WERI-Rb-1 (cell line): ENCODE measurements around the gene TTC12.

Experiments
- DNase-seq: peaks from one replicate; pipeline ENCODE4 v3.0.0-alpha.2; 2020
- H3K27ac ChIP-seq: fragments of 250-450 bp; sonication (Bioruptor Pico); 2 replicates; pipeline ENCODE4 v1.5.1; 2020; ENCODE audit warnings: mild to moderate bottlenecking, moderate library complexity
- H3K27me3 ChIP-seq: fragments of 250-450 bp; sonication (Bioruptor Pico); 2 replicates; pipeline ENCODE4 v1.5.1; 2021; ENCODE audit warnings: mild to moderate bottlenecking, low read depth, moderate library complexity; ENCODE audit not compliant: insufficient read depth, severe bottlenecking
- H3K36me3 ChIP-seq: fragments of 250-450 bp; sonication (Bioruptor Pico); 2 replicates; pipeline ENCODE4 v1.5.1; 2020; ENCODE audit warnings: mild to moderate bottlenecking, moderate library complexity
- H3K4me3 ChIP-seq: 2 replicates; pipeline ENCODE4 v1.5.1; 2011; ENCODE audit warnings: low read depth, mild to moderate bottlenecking, control low read depth, low read length
- H3K9me3 ChIP-seq: fragments of 250-450 bp; sonication (Bioruptor Pico); 2 replicates; pipeline ENCODE4 v1.5.1; 2021; ENCODE audit warnings: mild to moderate bottlenecking, moderate library complexity; ENCODE audit not compliant: severe bottlenecking
- TF ChIP-seq, protein P1 (sequence below): IDR thresholded peaks from 2 replicates; pipeline ENCODE4 v1.5.1; 2011; ENCODE audit warnings: low read depth, mild to moderate bottlenecking, control low read depth, inconsistent platforms, low read length

TTC12 gene

DNA sequence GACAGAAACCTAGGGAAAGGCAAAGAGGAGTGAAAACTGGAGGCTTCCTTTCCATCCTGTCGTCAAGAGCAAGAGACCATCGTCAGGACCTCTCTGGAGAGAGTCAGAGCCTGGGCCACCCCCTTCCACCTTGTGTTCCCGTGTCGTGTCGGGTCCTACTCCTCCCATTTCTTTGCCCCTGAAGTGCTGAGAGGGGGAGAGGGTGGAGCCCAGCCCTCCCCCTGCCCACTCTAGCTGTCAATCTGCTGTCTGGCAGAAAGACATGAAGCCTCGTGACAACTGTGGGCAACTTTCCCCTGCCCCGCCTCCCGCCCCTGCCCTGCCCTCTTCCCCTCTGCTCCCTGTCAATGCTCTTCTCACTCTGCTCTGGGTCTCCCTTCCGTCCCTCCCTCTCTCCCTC is 93.8 kb downstream of the TTC12 start:
- Histone ChIP-seq H3K27ac (no peak overlapping the region), H3K27me3 (no peaks in the 10 kb centered on the region), H3K36me3 (no peaks in the 10 kb centered on the region), H3K4me3 (no peak overlapping the region), H3K9me3 (no peaks in the 10 kb centered on the region)
- TF ChIP-seq, protein P1, sequence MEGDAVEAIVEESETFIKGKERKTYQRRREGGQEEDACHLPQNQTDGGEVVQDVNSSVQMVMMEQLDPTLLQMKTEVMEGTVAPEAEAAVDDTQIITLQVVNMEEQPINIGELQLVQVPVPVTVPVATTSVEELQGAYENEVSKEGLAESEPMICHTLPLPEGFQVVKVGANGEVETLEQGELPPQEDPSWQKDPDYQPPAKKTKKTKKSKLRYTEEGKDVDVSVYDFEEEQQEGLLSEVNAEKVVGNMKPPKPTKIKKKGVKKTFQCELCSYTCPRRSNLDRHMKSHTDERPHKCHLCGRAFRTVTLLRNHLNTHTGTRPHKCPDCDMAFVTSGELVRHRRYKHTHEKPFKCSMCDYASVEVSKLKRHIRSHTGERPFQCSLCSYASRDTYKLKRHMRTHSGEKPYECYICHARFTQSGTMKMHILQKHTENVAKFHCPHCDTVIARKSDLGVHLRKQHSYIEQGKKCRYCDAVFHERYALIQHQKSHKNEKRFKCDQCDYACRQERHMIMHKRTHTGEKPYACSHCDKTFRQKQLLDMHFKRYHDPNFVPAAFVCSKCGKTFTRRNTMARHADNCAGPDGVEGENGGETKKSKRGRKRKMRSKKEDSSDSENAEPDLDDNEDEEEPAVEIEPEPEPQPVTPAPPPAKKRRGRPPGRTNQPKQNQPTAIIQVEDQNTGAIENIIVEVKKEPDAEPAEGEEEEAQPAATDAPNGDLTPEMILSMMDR = no peak
- DNase-seq = no peak

DNA sequence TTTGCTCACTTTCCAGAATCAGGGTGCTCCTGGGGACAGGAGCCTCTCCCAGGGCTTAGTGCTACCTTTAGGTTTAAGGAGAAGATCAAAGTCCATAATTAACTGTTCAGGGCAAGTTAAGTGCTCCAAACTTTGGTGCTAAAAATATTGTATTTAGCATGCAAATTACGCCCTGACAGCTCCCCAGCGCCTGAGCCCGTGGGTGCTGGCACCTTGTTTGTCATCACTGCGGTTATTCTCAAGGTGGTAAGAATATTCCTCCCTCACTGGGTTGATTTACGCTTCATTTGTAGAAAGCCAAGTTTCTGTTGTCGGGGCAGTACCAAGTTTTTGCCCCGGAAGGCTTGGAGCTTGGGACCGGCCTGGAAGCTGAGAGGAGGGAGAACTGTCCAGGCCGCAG is 94.5 kb downstream of the TTC12 start:
- Histone ChIP-seq H3K27me3 (no peaks in the 10 kb centered on the region), H3K36me3 (no peaks in the 10 kb centered on the region), H3K27ac (no peak overlapping the region), H3K4me3 (no peak overlapping the region), H3K9me3 (no peaks in the 10 kb centered on the region)
- TF ChIP-seq, protein P1 = no peak
- DNase-seq = no peak

DNA sequence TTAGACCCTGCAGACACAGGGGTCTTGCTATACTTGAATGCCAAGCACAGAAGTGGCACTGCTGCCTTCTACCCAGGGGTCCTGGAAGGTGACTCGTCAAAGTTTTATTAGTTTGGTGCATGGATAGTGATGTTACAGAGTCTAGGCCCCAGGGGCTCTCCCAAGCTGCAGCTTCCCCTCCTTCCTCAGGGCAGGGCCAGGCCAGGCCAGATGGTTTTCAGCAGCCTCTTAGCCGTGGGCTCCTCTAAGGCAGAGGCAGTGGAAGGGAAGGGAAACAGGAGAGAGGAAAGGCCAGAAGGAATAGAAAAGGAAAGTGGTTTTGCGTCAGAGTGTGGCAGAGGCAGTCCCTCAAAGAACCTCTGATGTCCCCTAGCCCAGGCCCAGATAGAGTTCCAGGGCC is 95.1 kb downstream of the TTC12 start:
- no peak overlapping the region for H3K27ac ChIP-seq
- TF ChIP-seq, protein P1 = no peak
- H3K4me3 ChIP-seq = no peak overlapping the region
- no peaks in the 10 kb centered on the region for H3K9me3 ChIP-seq
- no peak for DNase-seq
- no peaks in the 10 kb centered on the region for H3K27me3 ChIP-seq
- H3K36me3 ChIP-seq = no peaks in the 10 kb centered on the region

DNA sequence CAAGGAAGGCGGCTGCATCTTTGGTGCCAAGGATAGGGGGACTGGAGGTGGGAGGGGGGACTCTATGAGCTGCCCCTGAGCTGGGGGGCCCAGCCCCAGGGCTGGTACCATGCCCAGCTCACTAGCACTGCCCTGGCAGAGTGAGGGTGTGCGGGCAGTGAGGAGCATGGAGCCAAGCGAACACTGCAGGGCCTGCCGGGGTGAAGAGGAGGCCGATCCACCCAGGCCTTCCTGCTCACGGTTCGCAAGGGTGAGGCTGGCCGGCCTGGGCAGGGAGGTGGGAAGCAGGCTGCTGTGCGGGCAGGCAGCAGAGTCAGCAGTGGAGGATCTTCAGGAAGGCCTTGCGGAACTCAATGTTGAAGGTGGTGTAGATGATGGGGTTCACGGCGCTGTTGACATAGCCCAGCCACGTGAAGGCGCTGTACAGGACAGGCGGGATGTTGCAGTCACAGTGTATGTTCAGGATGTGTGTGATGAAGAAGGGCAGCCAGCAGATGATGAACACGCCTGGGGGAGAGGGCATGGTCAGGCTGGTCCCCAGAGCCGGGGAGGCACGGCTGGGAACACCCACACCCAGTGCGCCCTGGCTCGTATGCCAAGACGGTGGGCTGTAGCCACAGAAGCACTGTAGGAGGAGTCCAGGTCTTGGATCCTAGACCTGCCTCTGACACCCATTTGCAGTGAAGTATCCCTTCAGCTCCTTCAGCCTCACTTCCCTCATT is 96.2 kb downstream of the TTC12 start:
- no peak for DNase-seq

DNA sequence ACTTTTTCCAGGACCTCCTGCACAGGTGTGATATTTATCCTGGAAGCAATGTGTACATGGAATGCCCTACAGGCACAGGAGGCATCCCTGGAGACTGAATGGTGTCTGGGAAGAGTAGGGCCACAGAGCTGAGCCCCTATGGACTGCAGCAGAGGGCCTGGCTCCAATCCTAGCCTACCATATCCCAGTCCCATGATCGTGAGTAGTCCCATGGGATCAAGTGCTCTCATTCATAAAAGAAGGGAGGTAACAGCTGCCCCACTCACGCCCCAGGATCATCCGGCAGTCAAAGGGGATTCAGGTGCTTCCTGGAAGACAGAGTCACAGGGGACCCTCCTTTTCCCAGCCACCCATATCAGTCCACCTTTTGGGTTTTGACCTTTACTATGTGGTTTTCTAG is 97.2 kb downstream of the TTC12 start:
- H3K9me3 ChIP-seq = no peaks in the 10 kb centered on the region
- no peak overlapping the region for H3K27ac ChIP-seq
- DNase-seq = no peak
- no peak overlapping the region for H3K4me3 ChIP-seq
- no peaks in the 10 kb centered on the region for H3K36me3 ChIP-seq
- TF ChIP-seq, protein P1 = no peak
- no peaks in the 10 kb centered on the region for H3K27me3 ChIP-seq

More for the DNA sequence above, 96.2 kb downstream of the TTC12 start:
- Histone ChIP-seq H3K4me3 (no peak overlapping the region), H3K27me3 (no peaks in the 10 kb centered on the region), H3K27ac (no peak overlapping the region), H3K9me3 (no peaks in the 10 kb centered on the region), H3K36me3 (no peaks in the 10 kb centered on the region)
- TF ChIP-seq, protein P1 = no peak

DNA sequence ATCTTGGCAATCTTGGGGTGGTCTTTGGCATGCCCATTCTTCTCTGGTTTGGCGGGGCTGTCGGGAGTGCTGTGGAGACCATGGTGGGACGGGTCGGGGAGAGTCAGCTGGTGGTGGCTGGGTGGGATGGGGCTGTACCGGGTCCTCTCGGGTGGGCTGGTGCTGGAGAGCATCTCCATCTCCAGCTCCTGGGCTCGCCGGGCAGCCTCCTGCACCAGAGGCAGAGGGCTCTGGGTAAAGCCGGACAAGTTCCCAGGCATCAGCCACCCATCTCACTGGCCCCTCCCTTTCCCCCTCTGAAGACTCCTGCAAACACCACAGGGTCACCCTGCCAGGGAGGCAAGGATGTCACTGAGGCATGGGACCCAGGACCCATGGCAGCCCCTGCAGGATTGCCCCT is 98.3 kb downstream of the TTC12 start:
- no peak overlapping the region for H3K27ac ChIP-seq
- TF ChIP-seq, protein P1 = no peak
- H3K4me3 ChIP-seq = no peak overlapping the region
- no peaks in the 10 kb centered on the region for H3K27me3 ChIP-seq
- H3K36me3 ChIP-seq = no peaks in the 10 kb centered on the region
- H3K9me3 ChIP-seq = no peaks in the 10 kb centered on the region
- no peak for DNase-seq
